Measurements from ENCODE around the gene GNA14.

DNA sequence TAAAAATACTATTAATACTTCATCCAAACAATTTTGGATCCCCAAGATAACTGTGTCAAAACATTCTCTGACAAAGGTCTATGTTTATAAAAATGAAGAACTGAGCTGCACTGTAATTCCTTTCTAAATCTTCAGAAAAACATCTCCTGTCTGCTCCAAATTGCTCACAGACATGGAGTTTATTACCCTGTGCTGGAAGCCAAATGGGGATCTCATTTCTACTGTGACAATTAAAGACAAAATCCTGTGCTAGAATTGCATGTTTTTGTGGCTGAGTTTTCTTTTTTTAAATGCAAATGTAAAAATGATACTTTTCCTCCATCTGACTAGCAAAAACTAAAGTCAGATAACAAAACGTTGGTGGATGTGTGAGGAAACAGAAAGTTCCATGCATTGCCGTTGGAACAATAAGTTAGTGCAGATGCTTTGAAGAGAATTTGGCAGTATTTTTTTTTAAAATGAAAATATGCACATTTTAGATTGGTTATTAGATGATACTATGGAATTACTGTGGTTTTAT is 93.5 kb downstream of the GNA14 start:
- TF ChIP-seq CTCF (IDR thresholded peaks at IDR 0.05 in 2 of 3, conservative IDR thresholded peaks at IDR 0.05 in 1 of 3; ENCODE audit: borderline replicate concordance in 1 of 3, insufficient read depth in 1 of 3, low read depth in 2 of 3, low read length in 2 of 3) (no peak), POLR2A (IDR thresholded peaks at IDR 0.05; ENCODE audit: borderline replicate concordance, extremely low read depth, insufficient read depth, insufficient read length) (no peak), CBX3 (IDR thresholded peaks at IDR 0.05; ENCODE audit: low read depth) (no peak), RAD21 (IDR thresholded peaks at IDR 0.05; ENCODE audit: low read depth) (no peak), ZBTB33 (IDR thresholded peaks at IDR 0.05; ENCODE audit: extremely low read depth, insufficient replicate concordance, low read length) (no peak), POLR2AphosphoS5 (IDR thresholded peaks at IDR 0.05; ENCODE audit: low read depth, low read length) (no peak), JUND (IDR thresholded peaks at IDR 0.05) (no peak), YY1 (IDR thresholded peaks at IDR 0.05; ENCODE audit: extremely low read depth, insufficient replicate concordance, low read depth, low read length) (no peak), SP1 (IDR thresholded peaks at IDR 0.05; ENCODE audit: low read depth) (no peak), EZH2phosphoT487 (IDR thresholded peaks at IDR 0.05; ENCODE audit: borderline replicate concordance) (no peak)
- TF ChIP-seq, protein P1, sequence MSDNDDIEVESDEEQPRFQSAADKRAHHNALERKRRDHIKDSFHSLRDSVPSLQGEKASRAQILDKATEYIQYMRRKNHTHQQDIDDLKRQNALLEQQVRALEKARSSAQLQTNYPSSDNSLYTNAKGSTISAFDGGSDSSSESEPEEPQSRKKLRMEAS (IDR thresholded peaks at IDR 0.05) = no peak
- TF ChIP-seq, protein P2, sequence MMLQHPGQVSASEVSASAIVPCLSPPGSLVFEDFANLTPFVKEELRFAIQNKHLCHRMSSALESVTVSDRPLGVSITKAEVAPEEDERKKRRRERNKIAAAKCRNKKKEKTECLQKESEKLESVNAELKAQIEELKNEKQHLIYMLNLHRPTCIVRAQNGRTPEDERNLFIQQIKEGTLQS (IDR thresholded peaks at IDR 0.05) = no peak
- TF ChIP-seq, protein P3, sequence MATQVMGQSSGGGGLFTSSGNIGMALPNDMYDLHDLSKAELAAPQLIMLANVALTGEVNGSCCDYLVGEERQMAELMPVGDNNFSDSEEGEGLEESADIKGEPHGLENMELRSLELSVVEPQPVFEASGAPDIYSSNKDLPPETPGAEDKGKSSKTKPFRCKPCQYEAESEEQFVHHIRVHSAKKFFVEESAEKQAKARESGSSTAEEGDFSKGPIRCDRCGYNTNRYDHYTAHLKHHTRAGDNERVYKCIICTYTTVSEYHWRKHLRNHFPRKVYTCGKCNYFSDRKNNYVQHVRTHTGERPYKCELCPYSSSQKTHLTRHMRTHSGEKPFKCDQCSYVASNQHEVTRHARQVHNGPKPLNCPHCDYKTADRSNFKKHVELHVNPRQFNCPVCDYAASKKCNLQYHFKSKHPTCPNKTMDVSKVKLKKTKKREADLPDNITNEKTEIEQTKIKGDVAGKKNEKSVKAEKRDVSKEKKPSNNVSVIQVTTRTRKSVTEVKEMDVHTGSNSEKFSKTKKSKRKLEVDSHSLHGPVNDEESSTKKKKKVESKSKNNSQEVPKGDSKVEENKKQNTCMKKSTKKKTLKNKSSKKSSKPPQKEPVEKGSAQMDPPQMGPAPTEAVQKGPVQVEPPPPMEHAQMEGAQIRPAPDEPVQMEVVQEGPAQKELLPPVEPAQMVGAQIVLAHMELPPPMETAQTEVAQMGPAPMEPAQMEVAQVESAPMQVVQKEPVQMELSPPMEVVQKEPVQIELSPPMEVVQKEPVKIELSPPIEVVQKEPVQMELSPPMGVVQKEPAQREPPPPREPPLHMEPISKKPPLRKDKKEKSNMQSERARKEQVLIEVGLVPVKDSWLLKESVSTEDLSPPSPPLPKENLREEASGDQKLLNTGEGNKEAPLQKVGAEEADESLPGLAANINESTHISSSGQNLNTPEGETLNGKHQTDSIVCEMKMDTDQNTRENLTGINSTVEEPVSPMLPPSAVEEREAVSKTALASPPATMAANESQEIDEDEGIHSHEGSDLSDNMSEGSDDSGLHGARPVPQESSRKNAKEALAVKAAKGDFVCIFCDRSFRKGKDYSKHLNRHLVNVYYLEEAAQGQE (IDR thresholded peaks at IDR 0.05; ENCODE audit: low read depth) = no peak
